Transverse colon (tissue), 4 donors: ENCODE data around the gene C19orf67. TPM values are rescaled to one million over a fixed set of nuclear protein-coding genes. Genes with fewer than 3 reads are reported as not detected.

ENCODE experiments used
- DNase-seq: peaks from one replicate; pipeline ENCODE4 v3.0.0-alpha.2; 2019
- H3K27ac ChIP-seq, 4 donors: fragments of 200-600 bp; sonication (generic); 2 replicates each; pipeline ENCODE4 v1.5.1; 2016 to 2018; ENCODE audit warnings: inconsistent platforms in 4 of 4
- H3K27me3 ChIP-seq: fragments of 200-600 bp; sonication (generic); 2 replicates; pipeline ENCODE4 v1.5.1; 2017; ENCODE audit warnings: inconsistent platforms
- H3K36me3 ChIP-seq, 4 donors: fragments of 200-600 bp; sonication (generic); 2 replicates each; pipeline ENCODE4 v1.5.1; 2017 to 2019; ENCODE audit warnings: inconsistent platforms in 4 of 4
- H3K4me1 ChIP-seq, 4 donors: fragments of 200-600 bp; sonication (generic); 2 replicates each; pipeline ENCODE4 v1.5.1; 2017 to 2020; ENCODE audit warnings: inconsistent platforms in 4 of 4
- H3K4me3 ChIP-seq, 4 donors: fragments of 200-600 bp; sonication (generic); 1 replicate in 1 of 4; 2 replicates in 3 of 4; pipeline versions ENCODE4 v1.5.1 to v1.6.1; 2017 to 2019; ENCODE audit warnings: inconsistent platforms in 4 of 4
- H3K9me3 ChIP-seq, 2 donors: fragments of 200-600 bp; sonication (generic); 2 replicates each; pipeline ENCODE4 v1.5.1; 2017 to 2019; ENCODE audit warnings: inconsistent platforms in 2 of 2
- CTCF ChIP-seq, 5 experiments: fragments of 200-600 bp in 3 of 5; fragments of 450-650 bp in 2 of 5; sonication (generic) in 3 of 5; IDR thresholded peaks; 1 replicate in 2 of 5; 2 replicates in 3 of 5; pipeline ENCODE4 v1.5.1; 2016 to 2017; ENCODE audit warnings: antibody characterized with exemption in 5 of 5, inconsistent platforms in 3 of 5, mild to moderate bottlenecking in 2 of 5, moderate library complexity in 1 of 5
- EP300 ChIP-seq: sonication (generic); formaldehyde crosslinking; IDR thresholded peaks from one replicate; pipeline ENCODE4 v1.6.1; 2017; ENCODE audit warnings: antibody characterized with exemption, low read depth
- POLR2A ChIP-seq: fragments of 450-650 bp; IDR thresholded peaks from one replicate; pipeline ENCODE4 v1.6.1; 2016; ENCODE audit warnings: antibody characterized with exemption, mild to moderate bottlenecking, moderate library complexity
- POLR2AphosphoS5 ChIP-seq, 3 donors: sonication (generic); formaldehyde crosslinking; IDR thresholded peaks; one replicate each; pipeline ENCODE4 v1.6.1; 2016; ENCODE audit warnings: antibody characterized with exemption in 3 of 3
- WGBS, 2 donors: methylation state at CpG; one replicate each; pipeline ENCODE4 v1.1.5; 2018; ENCODE audit warnings: low coverage in 1 of 2; 5-methylcytosine and 5-hydroxymethylcytosine counted together
- in situ Hi-C, 4 donors: fragments of 200-750 bp; cut with MboI; loops; one replicate each; pipeline versions ENCODE4 v1.15.0 to v1.15.1; 2017; ENCODE audit warnings: low sequenced_read_pairs in 3 of 4, low pct_ligation_motif_present in 1 of 4, low pct_unique_long_range_greater_than_20kb in 1 of 4
- intact Hi-C: fragments of 100-400 bp; cut with DNase I; formaldehyde crosslinking; loops from one replicate; pipeline ENCODE4 v1.15.1; 2023; ENCODE audit warnings: low total_unique reads
- total RNA-seq, 4 donors: library from RNA; depleted of rRNA; stranded (reverse); fragments of >200 nt; gene quantifications; one replicate each; pipeline ENCODE4 v1.1.0, GENCODE V29; 2016

C19orf67 gene
- total RNA-seq, 4 donors from 2014 or later, result 0.64 to 1.1 TPM; not detected in 2

- H3K9me3 ChIP-seq, result no peaks in the 10 kb centered on the region
- no peaks in the 10 kb centered on the region for H3K27me3 ChIP-seq
- intact Hi-C loops (no loop called here), in situ Hi-C loops (no loop called here)
- peaks cover 16 to 56% (median 38%) of the 10 kb centered on the region in 4 donors for H3K4me1 ChIP-seq
- peak overlapping the region; percentile 49 to 92 (median 55) for H3K4me3 ChIP-seq
- peak overlapping the region; percentile 94 to 100 (median 100) for H3K27ac ChIP-seq
- peak; percentile 73 for DNase-seq
- no peaks in the 10 kb centered on the region for H3K36me3 ChIP-seq
- 11% methylated on average over 26 of the region's 61 CpGs; no CpG with 5 or more reads in 1 of the 2 donors for WGBS, 2 donors
- TF ChIP-seq POLR2AphosphoS5 (IDR thresholded peaks at IDR 0.05) (peak; percentile 35 to 60 (median 59)), POLR2A (peak; percentile 52), EP300 (no peak)
Measured at GRCh38 chr19:14118165-14119051, 32.8 kb upstream of the C19orf67 start.

GRCh38 chr19:14117668-14118164, 32.1 kb upstream of the C19orf67 start, which contains the start of gene PRKACA:
Gene PRKACA, minus strand, starts transcription at chr19:14117762. Its CDS starts 215 bp downstream, at chr19:14117547.
- TF ChIP-seq POLR2AphosphoS5 (IDR thresholded peaks at IDR 0.05) (peak; percentile 45 to 60 (median 59)), EP300 (no peak)
- Histone ChIP-seq H3K27ac (peak within 1 kb of the TSS; percentile 94 to 100 (median 100)), H3K36me3 (no peaks in the 10 kb centered on the region), H3K4me3 (peak within 1 kb of the TSS; percentile 92 to 99 (median 96)), H3K4me1 (peaks cover 23 to 63% (median 45%) of the 10 kb centered on the region in 4 donors), H3K27me3 (no peaks in the 10 kb centered on the region), H3K9me3 (no peaks in the 10 kb centered on the region)
- in situ Hi-C loops (no loop called here), intact Hi-C loops (no loop called here)
- 1% methylated on average over 18 of the region's 67 CpGs; no CpG with 5 or more reads in 1 of the 2 donors for WGBS, 2 donors
- peak; percentile 99 for DNase-seq

GRCh38 chr19:14116918-14117578, 31.5 kb upstream of the C19orf67 start:
- in situ Hi-C loops (no loop called here), intact Hi-C loops (no loop called here)
- Histone ChIP-seq H3K27me3 (no peaks in the 10 kb centered on the region), H3K36me3 (no peaks in the 10 kb centered on the region), H3K4me3 (peak overlapping the region; percentile 92 to 99 (median 96)), H3K27ac (peak overlapping the region; percentile 85 to 100 (median 97)), H3K9me3 (no peaks in the 10 kb centered on the region), H3K4me1 (peaks cover 28 to 69% (median 52%) of the 10 kb centered on the region in 4 donors)
- no peak for TF ChIP-seq POLR2AphosphoS5 (IDR thresholded peaks at IDR 0.05)
- no peak for TF ChIP-seq EP300
- no peak for TF ChIP-seq CTCF (IDR thresholded peaks at IDR 0.05)
- no peak for TF ChIP-seq POLR2A
- 0 to 1% methylated on average over 4 to 28 of the region's 33 CpGs for WGBS, 2 donors
- no peak for DNase-seq

- H3K36me3 ChIP-seq, result no peaks in the 10 kb centered on the region
- 20% methylated on average over 6 of the region's 6 CpGs; no CpG with 5 or more reads in 1 of the 2 donors for WGBS, 2 donors
- no peaks in the 10 kb centered on the region for H3K9me3 ChIP-seq
- in situ Hi-C loops (no loop called here), intact Hi-C loops (no loop called here)
- peak overlapping the region; percentile 85 to 100 (median 97) for H3K27ac ChIP-seq
- peak overlapping the region; percentile 92 to 99 (median 96) for H3K4me3 ChIP-seq
- H3K27me3 ChIP-seq, result no peaks in the 10 kb centered on the region
- no peak for TF ChIP-seq POLR2AphosphoS5 (IDR thresholded peaks at IDR 0.05)
- no peak for TF ChIP-seq CTCF (IDR thresholded peaks at IDR 0.05)
- TF ChIP-seq POLR2A, result no peak
- no peak for TF ChIP-seq EP300
- H3K4me1 ChIP-seq, result peaks cover 28 to 75% (median 54%) of the 10 kb centered on the region in 4 donors
- no peak for DNase-seq
Measured at GRCh38 chr19:14116525-14116917, 30.9 kb upstream of the C19orf67 start.
